NCI-H2081 treated with DMSO at 0.1 percent for 48 hours (cell line): ENCODE results near the gene LPP.
"Not testable (repeated sequence)": the region's sequence is repeated elsewhere in the genome, so short reads cannot be mapped to it uniquely, and the experiment has no call there.

Source experiments
- DNase-seq: peaks from one replicate; lab custom pipeline; 2025; lab: John Stamatoyannopoulos, UW

Gene LPP

DNA sequence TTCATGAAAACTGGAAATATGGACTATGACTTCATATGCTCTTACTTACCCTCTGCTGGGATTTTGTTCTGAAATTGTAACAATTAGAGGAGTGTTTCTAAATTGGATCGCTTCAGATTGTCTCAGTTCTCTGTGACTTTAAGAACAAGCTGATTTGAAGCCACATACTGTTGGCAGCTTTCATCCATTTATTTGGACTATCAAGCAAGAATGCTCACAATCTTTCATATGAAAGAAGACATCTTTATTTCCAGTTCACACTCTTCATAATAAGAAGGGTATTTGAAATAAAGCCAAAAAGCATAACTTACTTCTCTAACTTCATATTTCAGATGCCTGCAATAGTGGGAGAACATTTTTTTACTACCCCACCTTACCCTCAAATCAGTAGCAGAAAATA is 526.2 kb downstream of the LPP start:
- DNase-seq, result no peak

- DNase-seq, result no peak
Observed at GRCh38 chr3:188680605-188681004, 526.6 kb downstream of the LPP start.

GRCh38 chr3:188682316-188682715 is 528.4 kb downstream of the LPP start:
- DNase-seq, result no peak

GRCh38 chr3:188683032-188683521 is 529.1 kb downstream of the LPP start:
- DNase-seq, result no peak

DNA sequence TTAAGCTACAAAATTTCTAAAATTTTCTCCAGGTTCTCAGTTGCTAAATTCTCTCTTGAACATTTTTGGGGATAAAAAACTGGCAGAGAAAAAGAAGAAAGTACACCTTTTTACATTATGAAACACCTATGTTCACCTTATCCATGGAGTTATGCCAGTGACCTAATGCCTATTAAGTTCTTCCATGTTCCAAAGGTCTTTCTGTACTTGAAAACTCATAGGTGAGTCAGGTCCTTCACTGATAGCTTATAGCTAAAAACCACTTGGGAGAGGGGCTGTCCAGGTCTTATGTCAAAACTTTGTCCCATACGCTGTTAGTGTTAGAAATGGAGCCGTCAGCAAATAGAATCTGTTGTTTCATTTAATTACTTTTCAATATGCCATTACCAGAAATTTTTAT is 530.3 kb downstream of the LPP start:
- DNase-seq, result no peak

- DNase-seq, result no peak
Observed at GRCh38 chr3:188685789-188686188, 531.8 kb downstream of the LPP start.

- DNase-seq, result no peak
Observed at GRCh38 chr3:188686324-188686723, 532.4 kb downstream of the LPP start.

DNA sequence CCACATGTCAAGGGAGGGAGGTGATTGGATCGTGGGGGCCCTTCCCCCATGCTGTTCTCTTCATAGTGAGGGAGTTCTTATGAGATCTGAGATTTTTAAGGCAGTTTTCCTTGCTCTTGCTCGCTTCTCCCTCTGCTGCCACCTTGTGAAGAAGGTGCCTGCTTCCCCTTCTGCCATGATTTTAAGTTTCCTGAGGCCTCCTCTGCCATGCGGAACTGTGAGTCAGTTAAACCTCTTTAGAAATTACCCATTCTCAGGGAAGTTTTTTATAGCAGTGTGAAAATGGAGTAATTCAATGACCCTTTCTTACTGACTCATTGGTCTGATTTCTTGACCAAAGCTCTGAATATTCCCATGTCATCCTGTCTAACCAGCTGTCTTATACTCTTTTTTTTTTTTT is 533.4 kb downstream of the LPP start:
- no peak for DNase-seq

DNA sequence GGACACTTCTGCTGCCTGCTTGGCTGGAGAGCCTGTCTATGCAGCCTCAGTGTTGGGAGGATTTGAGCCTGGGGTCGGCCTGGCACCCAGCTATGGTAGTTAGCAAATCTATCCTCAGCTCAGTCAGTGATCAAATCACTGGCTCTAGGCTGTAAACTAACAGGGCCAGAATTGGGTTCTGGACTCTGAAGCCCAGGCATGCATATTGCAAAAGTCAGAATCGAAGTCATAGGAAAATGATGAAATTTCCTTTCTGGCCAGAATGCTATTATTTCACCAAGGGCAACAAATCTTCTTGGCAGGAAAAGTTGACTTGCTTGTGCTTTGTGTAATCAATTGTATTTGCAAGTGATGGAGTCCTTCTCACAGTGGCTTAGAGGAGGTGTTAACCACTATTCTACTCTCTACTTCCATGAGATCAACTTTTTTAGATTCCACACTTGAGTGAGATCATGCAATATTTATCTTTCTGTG is 535.2 kb downstream of the LPP start:
- no peak for DNase-seq

GRCh38 chr3:188690064-188690463 is 536.1 kb downstream of the LPP start:
- no peak for DNase-seq

- DNase-seq, result no peak
Observed at GRCh38 chr3:188691004-188691403, 537.0 kb downstream of the LPP start.

GRCh38 chr3:188691665-188692064 is 537.7 kb downstream of the LPP start:
- DNase-seq, result no peak

- DNase-seq, result no peak
Observed at GRCh38 chr3:188692700-188693099, 538.7 kb downstream of the LPP start.

DNA sequence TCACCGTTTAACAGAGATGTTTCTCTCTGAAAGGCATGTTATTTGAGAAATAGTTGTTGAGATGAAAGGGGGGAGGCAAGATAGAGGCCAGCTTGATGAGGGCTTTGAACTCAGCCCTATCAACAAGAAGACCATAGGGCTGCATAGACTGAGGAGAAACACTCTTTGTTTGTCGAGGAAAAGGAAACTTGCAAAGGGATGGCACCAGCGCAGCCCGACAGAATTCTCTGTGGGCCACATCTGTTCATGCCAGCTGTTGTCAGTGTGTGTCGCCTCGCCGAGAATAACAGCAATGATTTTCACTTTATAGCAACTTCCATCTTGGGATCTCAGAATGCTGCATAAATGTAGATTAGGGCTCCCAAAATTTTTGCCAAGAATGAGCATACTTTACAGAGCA is 539.5 kb downstream of the LPP start:
- DNase-seq, result no peak

DNA sequence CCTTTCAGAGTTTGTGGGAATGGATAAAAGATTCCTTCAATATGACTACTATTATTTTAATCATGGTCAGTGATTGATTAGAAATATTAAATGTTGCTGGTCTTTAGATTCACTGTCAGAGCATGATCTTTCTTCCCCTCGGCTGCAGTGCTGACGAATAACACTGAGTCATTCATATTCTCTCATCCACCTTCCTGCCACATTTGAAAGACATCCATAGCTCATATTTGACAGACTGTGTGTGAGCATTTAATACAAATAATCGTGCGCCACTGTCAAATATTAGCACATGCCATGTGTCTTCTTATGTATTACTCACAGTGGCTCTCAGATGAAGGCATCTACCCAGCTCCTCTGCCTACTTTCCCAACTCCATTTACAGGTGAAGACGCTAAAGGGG is 541.3 kb downstream of the LPP start:
- DNase-seq, result no peak

DNA sequence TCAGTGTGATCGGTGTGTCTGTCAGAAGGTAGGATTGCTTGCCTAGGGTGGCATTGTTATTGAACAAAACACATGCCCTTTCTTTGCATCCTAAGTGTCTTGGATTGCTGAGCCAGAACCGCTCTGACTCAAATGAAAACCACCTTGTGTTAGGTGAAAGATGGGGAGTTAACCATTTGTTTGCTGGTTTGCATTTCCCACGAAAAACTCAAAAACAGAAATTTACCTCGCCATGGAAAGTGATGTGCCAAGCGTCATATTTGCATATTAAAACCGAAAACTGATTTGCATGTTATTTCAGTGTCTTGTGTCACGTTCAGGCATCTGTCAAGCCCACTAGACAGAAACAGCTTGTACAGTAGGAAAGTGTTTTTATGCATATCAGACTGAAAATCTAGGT is 543.2 kb downstream of the LPP start:
- DNase-seq, result no peak

GRCh38 chr3:188698436-188698835 is 544.5 kb downstream of the LPP start:
- DNase-seq, result no peak

GRCh38 chr3:188700501-188700900 is 546.5 kb downstream of the LPP start:
- DNase-seq, result no peak

DNA sequence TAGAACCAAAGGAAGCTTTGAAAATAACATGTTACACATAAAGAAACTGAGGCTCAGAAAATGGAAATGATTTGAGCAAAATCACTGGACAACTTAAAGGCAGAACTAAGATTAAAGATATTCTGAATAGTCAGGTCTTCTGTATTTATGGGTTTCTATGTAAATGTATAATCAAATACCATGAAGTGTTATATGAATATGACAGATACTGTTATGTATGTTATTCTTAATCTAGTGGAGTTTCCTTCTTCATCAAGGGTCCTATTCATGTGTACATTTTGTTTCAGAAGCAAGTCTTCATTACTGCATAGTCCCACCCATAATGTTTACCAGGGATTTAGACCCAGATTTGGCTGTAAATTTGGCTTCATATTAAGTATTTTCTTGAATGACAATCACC is 547.0 kb downstream of the LPP start:
- DNase-seq, result no peak

DNA sequence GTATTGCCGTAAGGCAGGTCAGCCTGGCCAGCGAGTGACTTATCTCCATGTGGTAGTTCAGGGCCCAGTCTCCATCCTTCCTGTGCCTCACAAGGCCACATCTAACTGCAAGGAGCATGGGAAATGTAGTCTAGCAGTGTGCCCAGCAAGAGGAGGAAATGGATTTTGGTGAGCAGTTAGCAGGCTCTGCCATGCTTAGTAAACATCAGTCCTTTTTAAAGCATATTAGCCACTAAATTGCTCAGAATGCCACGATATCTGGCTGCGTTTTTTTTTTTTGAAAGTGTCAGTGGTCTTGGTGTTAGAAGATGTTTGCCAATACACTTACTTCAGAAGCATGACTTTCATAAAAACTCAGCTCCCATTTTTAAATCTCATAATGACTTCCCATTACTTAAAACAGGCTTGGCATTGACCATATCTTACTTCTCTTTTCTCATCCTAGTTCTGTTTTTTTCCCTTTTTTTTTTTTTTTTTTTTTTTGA is 547.6 kb downstream of the LPP start:
- no peak for DNase-seq

GRCh38 chr3:188702028-188702427 is 548.1 kb downstream of the LPP start:
- DNase-seq, result not testable (repeated sequence)

GRCh38 chr3:188706176-188706575 is 552.2 kb downstream of the LPP start:
- DNase-seq, result no peak

- DNase-seq, result no peak
Observed at GRCh38 chr3:188706599-188706998, 552.6 kb downstream of the LPP start.

DNA sequence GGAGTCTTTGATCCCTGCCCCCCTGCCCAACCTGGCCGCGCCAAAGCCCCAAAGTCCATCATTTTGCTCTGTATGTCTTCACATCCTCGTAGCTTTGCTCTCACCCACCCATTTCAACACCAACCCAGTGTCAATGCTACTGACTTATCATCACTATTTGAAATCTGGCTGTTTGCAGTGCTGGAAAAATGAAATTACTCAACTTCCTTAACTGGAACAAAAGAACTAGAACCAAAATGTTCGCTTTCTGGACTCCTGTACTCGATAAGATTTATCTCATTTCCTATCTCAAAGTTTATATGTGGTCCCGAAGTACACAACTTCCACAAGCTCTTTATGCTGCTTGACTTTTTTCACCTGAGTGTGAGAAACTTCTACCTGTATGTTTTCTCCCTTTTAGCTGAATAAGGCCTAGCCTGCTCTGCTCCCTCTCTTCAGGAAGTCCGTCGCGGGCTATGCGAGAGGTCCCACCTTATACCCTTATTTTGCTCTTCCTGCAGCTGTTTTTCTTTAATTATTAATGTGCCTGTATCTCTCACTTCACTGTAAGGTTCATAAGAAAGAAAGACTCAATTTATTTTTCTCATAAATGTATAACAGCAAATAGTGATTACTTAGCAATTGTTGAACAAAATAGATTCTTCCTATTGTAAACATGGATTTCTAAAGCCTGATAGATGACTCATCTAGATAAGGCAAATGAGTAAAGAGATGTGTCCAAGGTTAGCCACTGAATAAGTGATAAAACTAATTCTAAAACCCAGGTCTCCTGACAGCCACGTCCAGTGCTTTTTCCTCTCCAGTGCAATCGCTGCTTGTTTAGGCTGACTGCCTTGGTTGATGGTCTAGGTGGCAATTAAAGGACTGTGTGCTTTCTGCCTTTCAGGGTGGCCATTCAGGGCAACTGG is 553.7 kb downstream of the LPP start:
- DNase-seq, result no peak
